ENCODE measurements around the gene EBI3.
"Not testable (repeated sequence)": the region's sequence is repeated elsewhere in the genome, so short reads cannot be mapped to it uniquely, and the experiment has no call there.

EBI3 gene

GRCh38 chr19:4229179-4229931 is at the start of gene EBI3:
TSS of gene EBI3 (plus strand) at chr19:4229523. CDS start at chr19:4229551, 28 bp downstream.
- peak; percentile 78 for DNase-seq (ENCODE audit: low read depth)

GRCh38 chr19:4181053-4181508 is 48.2 kb upstream of the EBI3 start:
- DNase-seq (ENCODE audit: low read depth) = no peak

- peak; percentile 96 for DNase-seq (ENCODE audit: low read depth)
These were observed 47.1 kb upstream of the EBI3 start, which contains the start of the genes ANKRD24 and SIRT6 for GRCh38 chr19:4182084-4182810. TSS of gene ANKRD24 (plus strand) at chr19:4182689. CDS start at chr19:4186426, 3,737 bp downstream. TSS of gene SIRT6 (minus strand) at chr19:4182563. CDS start at chr19:4182539, 24 bp downstream.

GRCh38 chr19:4183967-4184717 is 45.2 kb upstream of the EBI3 start:
- DNase-seq (ENCODE audit: low read depth) = no peak

DNA sequence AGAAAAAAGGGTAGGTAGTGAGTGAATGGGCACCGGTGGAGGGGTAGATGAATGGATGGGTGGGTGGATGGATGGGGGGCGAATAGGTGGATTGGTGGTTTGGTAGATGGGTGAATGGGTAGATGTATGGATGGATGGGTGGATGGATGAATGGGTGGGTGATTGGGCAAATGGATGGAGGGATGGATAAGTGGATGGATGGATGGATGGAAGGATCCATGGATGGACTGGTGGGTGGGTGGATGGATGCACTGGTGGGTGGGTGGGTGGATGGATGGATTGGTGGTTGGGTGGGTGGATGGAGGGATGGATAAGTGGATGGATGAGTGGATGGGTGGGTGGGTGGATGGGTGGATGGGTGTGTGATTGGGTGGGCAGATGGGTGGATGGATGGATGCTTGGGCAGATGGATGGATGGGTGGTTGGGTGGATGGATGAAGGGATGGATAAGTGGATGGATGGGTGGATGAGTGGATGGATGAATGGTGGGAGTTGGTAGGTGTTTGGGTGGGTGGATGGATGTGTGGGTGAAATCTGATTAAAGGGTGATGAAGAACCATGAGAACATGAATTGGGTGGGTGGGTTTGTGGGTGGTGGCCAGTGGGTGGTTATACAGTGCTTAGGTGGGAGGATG is 44.5 kb upstream of the EBI3 start:
- DNase-seq (ENCODE audit: low read depth) = no peak

- no peak for DNase-seq (ENCODE audit: low read depth)
These were observed 43.8 kb upstream of the EBI3 start for GRCh38 chr19:4185413-4186086.

DNA sequence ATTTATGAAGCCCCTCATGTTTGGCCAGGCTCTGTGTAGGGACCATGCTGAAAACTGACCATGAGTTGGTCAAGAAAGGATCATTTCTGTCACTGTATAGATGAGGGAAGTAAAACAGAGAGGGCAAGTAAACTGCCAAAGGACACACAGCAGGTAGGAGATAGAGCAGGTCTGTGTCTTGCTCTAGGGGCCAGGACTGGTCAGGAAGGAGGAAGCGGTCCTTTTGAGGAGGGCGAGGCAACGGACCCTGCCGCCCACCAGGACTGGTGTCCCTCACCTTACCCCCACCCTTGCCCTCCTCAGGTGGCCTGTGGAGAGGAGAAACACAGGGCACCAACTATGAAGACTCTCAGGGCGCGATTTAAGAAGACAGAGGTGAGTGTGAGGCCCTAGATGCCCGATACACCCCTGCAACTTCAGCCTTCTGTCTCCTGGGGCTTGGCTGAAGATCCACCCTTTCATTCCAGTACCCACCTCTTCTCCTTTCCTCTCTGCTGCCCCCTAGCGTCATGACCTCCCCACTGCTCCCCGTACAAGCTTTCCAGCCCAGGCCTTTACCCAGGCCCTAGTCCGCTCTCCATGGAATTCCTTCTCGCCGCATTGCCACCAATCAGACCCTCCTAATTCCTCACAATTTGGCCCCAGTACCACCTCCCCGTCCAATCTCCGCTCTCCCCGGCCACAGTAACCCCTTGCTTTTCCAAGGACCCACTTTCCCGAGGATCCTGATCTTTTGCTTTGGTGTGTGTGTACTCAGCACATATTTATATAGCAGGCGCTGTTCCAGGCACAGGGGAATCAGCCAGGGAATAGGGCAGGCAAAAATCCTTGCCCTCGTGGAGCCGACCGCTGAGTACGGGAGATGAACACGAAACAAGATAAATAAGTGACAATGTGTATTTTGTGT is 43.0 kb upstream of the EBI3 start:
- peak; percentile 57 for DNase-seq (ENCODE audit: low read depth)

DNA sequence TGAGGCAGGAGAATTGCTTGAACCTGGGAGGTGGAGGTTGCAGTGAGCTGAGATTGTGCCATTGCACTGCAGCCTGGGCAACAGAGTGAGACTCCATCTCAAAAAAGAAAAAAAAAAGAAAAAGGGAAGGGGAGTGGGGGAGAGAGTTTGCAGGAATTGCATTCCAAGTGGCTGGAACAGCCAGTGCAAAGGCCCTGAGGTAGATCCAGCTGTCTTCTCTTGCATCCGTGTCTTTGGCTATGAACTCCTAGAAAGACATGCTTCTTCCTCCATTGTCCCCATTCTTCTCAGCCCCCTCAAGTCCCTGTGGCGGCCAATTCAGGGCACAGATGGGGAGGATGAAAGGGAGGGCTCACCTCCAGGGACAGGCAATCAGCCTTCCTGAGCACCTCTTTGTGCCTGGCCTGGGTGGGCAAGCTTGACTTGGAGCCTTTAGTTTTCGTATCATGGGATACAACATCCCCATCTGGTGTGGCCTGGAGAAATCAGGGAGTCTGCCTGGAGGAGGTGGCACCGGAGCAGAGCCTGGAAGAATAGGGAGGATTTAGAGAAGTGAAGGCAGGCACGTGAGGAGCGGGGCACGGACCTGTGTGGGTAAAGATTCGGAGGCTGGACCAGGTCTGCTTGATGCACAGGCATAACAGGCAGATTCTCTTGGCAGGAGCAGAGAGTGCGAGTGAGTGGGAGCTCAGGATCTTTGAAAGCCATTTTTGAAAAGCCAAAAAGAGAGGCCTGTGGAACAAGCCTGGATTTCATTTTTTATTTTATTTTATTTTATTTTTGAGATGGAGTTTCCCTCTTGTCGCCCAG is 41.8 kb upstream of the EBI3 start:
- no peak for DNase-seq (ENCODE audit: low read depth)

DNA sequence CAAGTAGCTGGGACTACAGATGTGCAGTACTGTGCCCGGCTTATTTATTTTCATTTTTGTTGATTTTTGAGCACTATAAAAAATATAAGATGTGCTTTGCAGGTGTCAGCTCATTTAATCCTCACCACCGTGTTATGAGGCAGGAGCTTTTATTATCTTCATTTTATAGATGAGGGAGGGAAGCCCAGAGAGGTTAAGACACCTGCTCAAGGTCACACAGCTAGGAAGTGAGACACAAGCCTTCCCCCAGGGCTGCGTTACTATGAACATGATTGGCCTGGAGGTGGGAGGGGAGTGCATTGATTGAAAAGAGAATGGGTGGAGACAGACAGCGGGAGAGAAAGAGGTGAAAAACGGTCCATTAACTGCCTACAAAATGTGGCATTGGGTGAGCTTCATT is 39.7 kb upstream of the EBI3 start:
- DNase-seq (ENCODE audit: low read depth) = no peak

GRCh38 chr19:4192537-4192936 is 36.8 kb upstream of the EBI3 start:
- not testable (repeated sequence) for DNase-seq (ENCODE audit: low read depth)

DNA sequence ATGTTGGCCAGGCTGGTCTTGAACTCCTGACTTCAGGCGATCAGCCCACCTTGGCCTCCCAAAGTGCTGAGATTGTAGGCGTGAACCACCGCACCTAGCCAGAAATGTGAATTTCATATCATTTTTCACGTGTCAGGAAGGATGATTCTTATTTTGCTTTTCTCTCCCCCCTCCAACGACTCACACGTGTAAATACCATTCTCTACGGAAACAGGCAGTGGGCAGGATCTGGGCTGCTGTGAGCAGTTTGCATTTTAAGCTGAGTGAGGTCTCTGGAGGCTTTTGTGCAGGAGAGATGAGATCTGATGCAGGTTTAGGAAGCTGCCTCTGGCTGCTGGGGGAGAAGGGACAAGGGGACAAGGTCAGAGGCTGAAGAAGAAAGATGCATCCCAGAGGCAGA is 35.0 kb upstream of the EBI3 start:
- no peak for DNase-seq (ENCODE audit: low read depth)

DNA sequence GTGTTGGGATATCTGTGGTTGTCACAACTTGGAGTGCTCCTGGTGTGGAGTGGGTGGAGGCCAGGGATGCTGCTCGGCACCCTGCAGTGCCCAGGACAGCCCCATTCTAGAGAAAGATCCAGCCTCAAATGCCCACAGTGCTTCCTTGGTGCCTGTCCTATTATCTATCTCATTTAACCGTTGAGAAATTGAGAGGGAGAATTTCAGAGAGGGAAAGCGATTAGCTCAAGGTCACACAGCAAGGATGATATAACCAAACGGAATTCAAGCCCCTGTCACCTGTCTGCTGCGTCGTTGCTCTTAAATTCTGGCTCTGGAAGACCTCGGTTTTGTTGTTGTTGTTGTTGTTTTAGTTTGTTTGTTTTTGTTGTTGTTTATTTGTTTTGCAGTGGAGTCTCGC is 33.3 kb upstream of the EBI3 start:
- DNase-seq (ENCODE audit: low read depth) = no peak

DNA sequence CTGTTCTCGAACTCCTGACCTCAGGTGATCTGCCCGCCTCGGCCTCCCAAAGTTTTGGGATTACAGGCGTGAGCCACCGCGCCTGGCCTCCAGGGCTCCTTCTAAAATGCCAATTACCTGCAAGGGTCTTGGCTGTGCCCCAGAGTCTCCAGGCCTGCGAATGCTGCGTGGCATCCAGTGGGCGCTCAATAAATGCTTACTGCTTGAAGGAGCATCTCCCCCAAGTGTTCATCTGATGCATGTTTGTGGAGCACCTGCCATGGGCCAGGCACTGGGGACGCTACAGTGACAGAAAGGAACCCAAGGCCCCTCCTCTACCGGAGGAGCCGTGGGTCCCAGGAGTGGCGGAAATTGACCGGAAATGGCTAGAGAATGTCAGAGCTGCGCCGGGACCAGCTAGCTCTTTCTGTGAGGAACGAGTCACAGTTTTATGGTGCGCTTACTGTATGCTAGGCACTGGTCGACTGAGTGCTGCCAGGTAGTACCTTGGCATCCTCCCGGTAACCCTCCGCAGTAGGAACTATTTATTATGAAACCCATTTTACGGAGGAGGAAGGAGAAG is 32.7 kb upstream of the EBI3 start:
- no peak for DNase-seq (ENCODE audit: low read depth)

DNA sequence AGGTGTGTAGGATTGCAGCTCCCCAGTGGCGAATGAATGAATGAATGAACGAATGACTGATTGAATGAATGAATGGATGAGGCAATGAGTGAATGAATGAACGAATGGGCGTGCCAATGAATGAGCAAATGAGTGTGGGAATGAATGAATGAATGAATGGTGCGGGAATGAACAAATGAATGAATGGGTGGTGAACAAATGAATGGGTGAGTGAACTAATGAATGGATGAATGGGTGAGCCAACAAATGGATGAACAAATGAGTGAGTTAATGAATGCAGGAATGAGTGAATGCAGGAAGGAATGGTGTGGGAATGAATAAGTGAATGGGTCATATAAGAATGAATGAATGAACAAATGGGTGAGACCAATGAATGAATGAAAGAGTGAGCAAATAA is 32.1 kb upstream of the EBI3 start:
- DNase-seq (ENCODE audit: low read depth) = no peak

- DNase-seq (ENCODE audit: low read depth) = no peak
These were observed 31.5 kb upstream of the EBI3 start for GRCh38 chr19:4197625-4198466.

DNA sequence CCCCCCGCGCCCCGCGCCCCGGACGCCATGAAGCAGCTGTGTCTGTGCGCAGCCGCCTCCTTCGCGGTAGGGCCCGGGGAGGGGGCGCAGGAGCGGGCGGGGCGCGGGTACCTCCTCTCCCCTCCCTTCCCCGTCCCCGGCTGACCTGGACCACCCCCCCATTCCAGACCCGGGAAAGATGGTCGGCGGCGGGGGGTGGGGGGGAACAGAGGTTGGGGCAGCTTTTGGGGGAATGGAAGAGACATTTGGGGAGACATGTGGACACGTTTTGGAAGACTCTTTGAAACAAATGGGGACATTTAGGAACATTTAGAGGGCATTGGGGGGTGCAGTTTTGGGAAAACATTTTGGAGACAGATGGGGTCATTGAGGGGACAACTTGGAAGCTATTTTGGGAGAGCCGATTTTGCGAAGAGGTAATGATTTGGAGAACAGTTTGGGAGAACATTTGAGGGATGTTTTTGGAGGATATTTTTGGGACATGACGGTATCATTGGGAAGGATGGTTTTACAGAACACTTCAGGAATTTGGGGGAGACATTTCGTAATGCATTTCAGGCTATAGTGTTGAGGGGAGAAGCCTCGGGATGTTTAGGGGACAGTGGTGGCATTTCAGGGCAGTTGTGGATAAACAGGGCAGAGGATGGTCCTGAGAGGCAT is 30.7 kb upstream of the EBI3 start:
- no peak for DNase-seq (ENCODE audit: low read depth)

DNA sequence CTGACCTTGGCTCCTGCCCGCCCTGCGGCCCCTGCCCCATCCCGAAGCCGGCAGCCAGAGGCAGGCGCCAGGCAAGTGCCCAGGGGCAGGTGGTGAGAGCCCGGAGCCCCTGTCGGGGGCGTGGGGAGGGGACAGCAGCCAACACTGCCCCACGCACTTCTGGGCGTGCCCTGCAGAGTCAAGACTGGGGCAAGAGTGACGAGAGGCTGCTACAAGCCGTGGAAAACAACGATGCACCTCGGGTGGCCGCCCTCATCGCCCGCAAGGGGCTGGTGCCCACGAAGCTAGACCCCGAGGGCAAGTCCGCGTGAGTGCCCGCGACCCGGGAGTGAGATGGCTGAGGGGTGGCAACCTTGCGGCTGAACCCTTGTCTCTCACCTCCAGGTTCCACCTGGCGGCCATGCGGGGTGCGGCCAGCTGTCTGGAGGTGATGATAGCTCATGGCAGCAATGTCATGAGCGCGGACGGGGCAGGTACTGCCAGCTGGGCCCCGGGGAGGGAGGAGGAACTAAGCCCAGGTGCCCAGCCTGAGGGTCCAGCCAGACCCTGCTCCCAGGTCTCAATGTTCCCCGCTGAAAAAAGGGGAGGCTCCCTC is 29.5 kb upstream of the EBI3 start:
- no peak for DNase-seq (ENCODE audit: low read depth)
